ENCODE results near the gene TXNDC16. TPM values are rescaled to one million over a fixed set of nuclear protein-coding genes. Genes with fewer than 3 reads are reported as not detected.

The TXNDC16 gene
- total and polyA plus RNA-seq, 9 of the 15 experiments (the other 6 are each of a cell fraction or from before 2014, with no cell fraction given), result 1.8 to 6.2 (median 4.9) TPM

GRCh38 chr14:52552063-52552988, at the start of gene TXNDC16, which contains the start of gene GPR137C (continued):
- TF ChIP-seq MGA (IDR thresholded peaks at IDR 0.05) (peak; percentile 86), ZFX (CRISPR knock-in tag; IDR thresholded peaks at IDR 0.05) (peak; percentile 59; the same call in 1 of the 2 replicates), ZNF644 (tag; IDR thresholded peaks at IDR 0.05; ENCODE audit: low read depth) (no peak), DPF2 (IDR thresholded peaks at IDR 0.05) (no peak), EGR1 (conservative IDR thresholded peaks at IDR 0.05) (0 out of 2 replicates have a peak, but pooled peaks have one; percentile 33), L3MBTL2 (IDR thresholded peaks at IDR 0.05) (peak; percentile 96), ZNF518B (CRISPR knock-in tag; IDR thresholded peaks at IDR 0.05) (no peak)
- TF ChIP-seq, protein P1, sequence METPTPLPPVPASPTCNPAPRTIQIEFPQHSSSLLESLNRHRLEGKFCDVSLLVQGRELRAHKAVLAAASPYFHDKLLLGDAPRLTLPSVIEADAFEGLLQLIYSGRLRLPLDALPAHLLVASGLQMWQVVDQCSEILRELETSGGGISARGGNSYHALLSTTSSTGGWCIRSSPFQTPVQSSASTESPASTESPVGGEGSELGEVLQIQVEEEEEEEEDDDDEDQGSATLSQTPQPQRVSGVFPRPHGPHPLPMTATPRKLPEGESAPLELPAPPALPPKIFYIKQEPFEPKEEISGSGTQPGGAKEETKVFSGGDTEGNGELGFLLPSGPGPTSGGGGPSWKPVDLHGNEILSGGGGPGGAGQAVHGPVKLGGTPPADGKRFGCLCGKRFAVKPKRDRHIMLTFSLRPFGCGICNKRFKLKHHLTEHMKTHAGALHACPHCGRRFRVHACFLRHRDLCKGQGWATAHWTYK (CRISPR knock-in tag; IDR thresholded peaks at IDR 0.05), result peak; percentile 49; the same call in 1 of the 2 replicates
- TF ChIP-seq, protein P2, sequence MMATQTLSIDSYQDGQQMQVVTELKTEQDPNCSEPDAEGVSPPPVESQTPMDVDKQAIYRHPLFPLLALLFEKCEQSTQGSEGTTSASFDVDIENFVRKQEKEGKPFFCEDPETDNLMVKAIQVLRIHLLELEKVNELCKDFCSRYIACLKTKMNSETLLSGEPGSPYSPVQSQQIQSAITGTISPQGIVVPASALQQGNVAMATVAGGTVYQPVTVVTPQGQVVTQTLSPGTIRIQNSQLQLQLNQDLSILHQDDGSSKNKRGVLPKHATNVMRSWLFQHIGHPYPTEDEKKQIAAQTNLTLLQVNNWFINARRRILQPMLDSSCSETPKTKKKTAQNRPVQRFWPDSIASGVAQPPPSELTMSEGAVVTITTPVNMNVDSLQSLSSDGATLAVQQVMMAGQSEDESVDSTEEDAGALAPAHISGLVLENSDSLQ (IDR thresholded peaks at IDR 0.05), result peak; percentile 99

All from K562 (cell line).